WTC11 (cell line): ENCODE measurements around the gene FSD2. TPM values are rescaled to one million over a fixed set of nuclear protein-coding genes. Genes with fewer than 3 reads are reported as not detected.

Experiments used
- ATAC-seq: fragments of 200-7000 bp; cut with Tn5 transposase; 2 replicates; pipeline ENCODE4 v1.10.0; 2021; ENCODE audit warnings: mild to moderate bottlenecking, moderate library complexity
- CTCF ChIA-PET: fragments of 300-600 bp; sonication (Branson Sonifier 250); formaldehyde crosslinking; loops from one replicate; lab custom pipeline; 2021; ENCODE audit warnings: antibody characterized with exemption; lab: Charles Lee
- POLR2A ChIA-PET: fragments of 350-600 bp; sonication (Branson Sonifier 250); formaldehyde crosslinking; loops from one replicate; lab custom pipeline; 2021; ENCODE audit warnings: antibody characterized with exemption; lab: Charles Lee
- DNase-seq: peaks from one replicate; pipeline ENCODE4 v3.0.0; 2021; ENCODE audit warnings: low spot score
- H3K27ac Mint-ChIP-seq: 2 replicates; pipeline ENCODE4 v1.8.0; 2021; ENCODE audit warnings: mixed read lengths
- H3K27me3 Mint-ChIP-seq: 2 replicates; pipeline ENCODE4 v1.8.0; 2021; ENCODE audit warnings: low read depth, mild to moderate bottlenecking, moderate library complexity, mixed read lengths
- H3K36me3 Mint-ChIP-seq: 2 replicates; pipeline ENCODE4 v1.8.0; 2021; ENCODE audit warnings: mixed read lengths
- H3K4me1 Mint-ChIP-seq: 2 replicates; pipeline ENCODE4 v1.8.0; 2022; ENCODE audit warnings: mixed read lengths
- H3K4me3 Mint-ChIP-seq: 2 replicates; pipeline ENCODE4 v1.8.0; 2021; ENCODE audit warnings: mild to moderate bottlenecking, moderate library complexity, mixed read lengths
- H3K9me3 Mint-ChIP-seq: 2 replicates; pipeline ENCODE4 v1.8.0; 2021; ENCODE audit warnings: mixed read lengths
- ATF1 ChIP-seq: sonication (generic); formaldehyde crosslinking; IDR thresholded peaks from 2 replicates; pipeline ENCODE4 v1.8.1; 2023; ENCODE audit warnings: mild to moderate bottlenecking, moderate library complexity, missing genetic modification reagents
- ATF2 ChIP-seq: sonication (generic); formaldehyde crosslinking; IDR thresholded peaks from 2 replicates; pipeline ENCODE4 v1.8.1; 2022; ENCODE audit warnings: low read depth, missing genetic modification reagents, borderline replicate concordance
- CBFB ChIP-seq: sonication (generic); formaldehyde crosslinking; IDR thresholded peaks from 2 replicates; pipeline ENCODE4 v1.8.1; 2022; ENCODE audit warnings: mild to moderate bottlenecking, low read depth, missing genetic modification reagents
- EMX1 ChIP-seq: fragments of 250-450 bp; sonication (Bioruptor Pico); IDR thresholded peaks from 2 replicates; pipeline ENCODE4 v1.8.0; 2021; ENCODE audit warnings: mild to moderate bottlenecking
- FOXP1 ChIP-seq: sonication (generic); formaldehyde crosslinking; IDR thresholded peaks from 2 replicates; pipeline ENCODE4 v1.8.0; 2022; ENCODE audit warnings: missing genetic modification reagents, mild to moderate bottlenecking, moderate library complexity, borderline replicate concordance
- GABPB1 ChIP-seq: sonication (generic); formaldehyde crosslinking; IDR thresholded peaks from 2 replicates; pipeline ENCODE4 v1.8.1; 2023; ENCODE audit warnings: mild to moderate bottlenecking, missing genetic modification reagents
- MXD4 ChIP-seq: fragments of 250-450 bp; sonication (Bioruptor Pico); IDR thresholded peaks from 2 replicates; pipeline ENCODE4 v1.8.0; 2021; ENCODE audit warnings: mild to moderate bottlenecking, moderate library complexity, borderline replicate concordance
- PRRX2 ChIP-seq: fragments of 250-450 bp; sonication (Bioruptor Pico); IDR thresholded peaks from 2 replicates; pipeline ENCODE4 v1.8.0; 2021; ENCODE audit warnings: mild to moderate bottlenecking
- SMAD4 ChIP-seq: sonication (generic); formaldehyde crosslinking; IDR thresholded peaks from 2 replicates; pipeline ENCODE4 v1.8.0; 2022; ENCODE audit warnings: mild to moderate bottlenecking, missing genetic modification reagents
- STAT6 ChIP-seq: sonication (generic); formaldehyde crosslinking; conservative IDR thresholded peaks from 2 replicates; pipeline ENCODE4 v1.8.1; 2023; ENCODE audit warnings: mild to moderate bottlenecking, low read depth, missing genetic modification reagents, moderate library complexity
- ZNF423 ChIP-seq: fragments of 250-450 bp; sonication (Bioruptor Pico); IDR thresholded peaks from 2 replicates; pipeline ENCODE4 v2.1.2; 2022; ENCODE audit warnings: mild to moderate bottlenecking, moderate library complexity
- ZNF512 ChIP-seq: sonication (generic); formaldehyde crosslinking; IDR thresholded peaks from 2 replicates; pipeline ENCODE4 v1.8.1; 2022; ENCODE audit warnings: missing genetic modification reagents, borderline replicate concordance
- total RNA-seq: library from RNA; stranded (reverse); gene quantifications from 3 replicates; pipeline ENCODE4 v1.2.3, GENCODE V29; 2021
- TF ChIP-seq, protein P1 (sequence below): fragments of 250-450 bp; sonication (Bioruptor Pico); IDR thresholded peaks from 2 replicates; pipeline ENCODE4 v1.8.0; 2021; ENCODE audit warnings: mild to moderate bottlenecking
- TF ChIP-seq, protein P2 (sequence below): fragments of 250-450 bp; sonication (Bioruptor Pico); IDR thresholded peaks from 2 replicates; pipeline ENCODE4 v1.9.0; 2021; ENCODE audit warnings: mild to moderate bottlenecking
- TF ChIP-seq, protein P3 (sequence below): fragments of 200-600 bp; IDR thresholded peaks from 2 replicates; pipeline ENCODE4 v1.8.0; 2022; ENCODE audit warnings: antibody characterized with exemption
- TF ChIP-seq, protein P4 (sequence below): sonication (generic); formaldehyde crosslinking; IDR thresholded peaks from 2 replicates; pipeline ENCODE4 v1.8.0; 2023; ENCODE audit warnings: missing genetic modification reagents, mild to moderate bottlenecking, borderline replicate concordance
- TF ChIP-seq, protein P5 (sequence below): sonication (generic); formaldehyde crosslinking; IDR thresholded peaks from 2 replicates; pipeline ENCODE4 v1.8.1; 2023; ENCODE audit warnings: mild to moderate bottlenecking, missing genetic modification reagents, moderate library complexity

Gene FSD2
- total RNA-seq, 1 experiment from 2014 or later: not detected

DNA sequence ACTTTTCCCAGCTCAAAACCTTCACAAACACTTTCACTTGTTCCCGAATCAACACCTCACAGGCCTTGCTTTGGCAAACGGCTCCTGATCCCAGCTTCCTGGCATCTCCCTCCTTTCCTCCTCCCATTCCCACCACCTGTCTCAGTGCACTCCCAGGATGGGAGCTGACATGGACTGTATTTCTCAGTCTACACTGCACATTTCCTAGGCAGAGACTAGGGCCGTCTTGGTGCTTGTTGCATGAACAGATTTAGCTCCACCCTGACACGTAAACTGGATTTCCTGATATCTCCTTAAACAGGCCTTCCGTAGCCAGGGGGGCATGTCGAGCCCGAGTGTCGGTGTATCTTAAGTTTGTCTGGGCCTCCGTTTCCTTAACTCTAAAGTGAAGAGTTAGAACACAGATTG, 2.8 kb upstream of the FSD2 start:
- H3K4me3 Mint-ChIP-seq: peak overlapping the region; percentile 66; the same call in 1 of the 2 replicates
- ATAC-seq (no peak), DNase-seq (no peak)
- ChIA-PET CTCF (interaction anchor here (0.6 to 1.2 kb wide), 3 partner anchors 41 to 203 kb away, joined by 3 to 4 read pairs (median 4); partner anchors contain the start of gene C15orf40), POLR2A (no interaction called here)
- H3K36me3 Mint-ChIP-seq: no peaks in the 10 kb centered on the region
- H3K4me1 Mint-ChIP-seq: peaks cover 20% of the 10 kb centered on the region
- H3K27me3 Mint-ChIP-seq: peaks cover 7% of the 10 kb centered on the region
- H3K9me3 Mint-ChIP-seq: no peaks in the 10 kb centered on the region
- H3K27ac Mint-ChIP-seq: peak overlapping the region; percentile 46; the same call in 1 of the 2 replicates
- TF ChIP-seq MXD4 (CRISPR knock-in tag): no peak
- no peak for TF ChIP-seq FOXP1
- TF ChIP-seq STAT6 (CRISPR knock-in tag): no peak
- no peak for TF ChIP-seq PRRX2
- no peak for TF ChIP-seq ATF1 (CRISPR knock-in tag)
- no peak for TF ChIP-seq ZNF423 (CRISPR knock-in tag)
- no peak for TF ChIP-seq GABPB1
- TF ChIP-seq, protein P1, sequence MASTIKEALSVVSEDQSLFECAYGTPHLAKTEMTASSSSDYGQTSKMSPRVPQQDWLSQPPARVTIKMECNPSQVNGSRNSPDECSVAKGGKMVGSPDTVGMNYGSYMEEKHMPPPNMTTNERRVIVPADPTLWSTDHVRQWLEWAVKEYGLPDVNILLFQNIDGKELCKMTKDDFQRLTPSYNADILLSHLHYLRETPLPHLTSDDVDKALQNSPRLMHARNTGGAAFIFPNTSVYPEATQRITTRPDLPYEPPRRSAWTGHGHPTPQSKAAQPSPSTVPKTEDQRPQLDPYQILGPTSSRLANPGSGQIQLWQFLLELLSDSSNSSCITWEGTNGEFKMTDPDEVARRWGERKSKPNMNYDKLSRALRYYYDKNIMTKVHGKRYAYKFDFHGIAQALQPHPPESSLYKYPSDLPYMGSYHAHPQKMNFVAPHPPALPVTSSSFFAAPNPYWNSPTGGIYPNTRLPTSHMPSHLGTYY (CRISPR knock-in tag): no peak
- TF ChIP-seq, protein P2, sequence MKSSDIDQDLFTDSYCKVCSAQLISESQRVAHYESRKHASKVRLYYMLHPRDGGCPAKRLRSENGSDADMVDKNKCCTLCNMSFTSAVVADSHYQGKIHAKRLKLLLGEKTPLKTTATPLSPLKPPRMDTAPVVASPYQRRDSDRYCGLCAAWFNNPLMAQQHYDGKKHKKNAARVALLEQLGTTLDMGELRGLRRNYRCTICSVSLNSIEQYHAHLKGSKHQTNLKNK (CRISPR knock-in tag): no peak

GRCh38 chr15:82807920-82808633, 2.2 kb upstream of the FSD2 start:
- Mint-ChIP-seq H3K4me1 (peaks cover 20% of the 10 kb centered on the region), H3K4me3 (no peak overlapping the region), H3K27me3 (peaks cover 13% of the 10 kb centered on the region), H3K36me3 (no peaks in the 10 kb centered on the region), H3K9me3 (no peaks in the 10 kb centered on the region), H3K27ac (no peak overlapping the region)
- CTCF ChIA-PET: interaction anchor here (0.6 to 1.2 kb wide), 3 partner anchors 41 to 204 kb away, joined by 3 to 4 read pairs (median 4); partner anchors contain the start of gene C15orf40
- POLR2A ChIA-PET: no interaction called here
- DNase-seq (no peak), ATAC-seq (no peak)
- TF ChIP-seq EMX1: no peak
- TF ChIP-seq, protein P3, sequence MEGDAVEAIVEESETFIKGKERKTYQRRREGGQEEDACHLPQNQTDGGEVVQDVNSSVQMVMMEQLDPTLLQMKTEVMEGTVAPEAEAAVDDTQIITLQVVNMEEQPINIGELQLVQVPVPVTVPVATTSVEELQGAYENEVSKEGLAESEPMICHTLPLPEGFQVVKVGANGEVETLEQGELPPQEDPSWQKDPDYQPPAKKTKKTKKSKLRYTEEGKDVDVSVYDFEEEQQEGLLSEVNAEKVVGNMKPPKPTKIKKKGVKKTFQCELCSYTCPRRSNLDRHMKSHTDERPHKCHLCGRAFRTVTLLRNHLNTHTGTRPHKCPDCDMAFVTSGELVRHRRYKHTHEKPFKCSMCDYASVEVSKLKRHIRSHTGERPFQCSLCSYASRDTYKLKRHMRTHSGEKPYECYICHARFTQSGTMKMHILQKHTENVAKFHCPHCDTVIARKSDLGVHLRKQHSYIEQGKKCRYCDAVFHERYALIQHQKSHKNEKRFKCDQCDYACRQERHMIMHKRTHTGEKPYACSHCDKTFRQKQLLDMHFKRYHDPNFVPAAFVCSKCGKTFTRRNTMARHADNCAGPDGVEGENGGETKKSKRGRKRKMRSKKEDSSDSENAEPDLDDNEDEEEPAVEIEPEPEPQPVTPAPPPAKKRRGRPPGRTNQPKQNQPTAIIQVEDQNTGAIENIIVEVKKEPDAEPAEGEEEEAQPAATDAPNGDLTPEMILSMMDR: no peak
- TF ChIP-seq ZNF512 (CRISPR knock-in tag): no peak
- TF ChIP-seq, protein P4, sequence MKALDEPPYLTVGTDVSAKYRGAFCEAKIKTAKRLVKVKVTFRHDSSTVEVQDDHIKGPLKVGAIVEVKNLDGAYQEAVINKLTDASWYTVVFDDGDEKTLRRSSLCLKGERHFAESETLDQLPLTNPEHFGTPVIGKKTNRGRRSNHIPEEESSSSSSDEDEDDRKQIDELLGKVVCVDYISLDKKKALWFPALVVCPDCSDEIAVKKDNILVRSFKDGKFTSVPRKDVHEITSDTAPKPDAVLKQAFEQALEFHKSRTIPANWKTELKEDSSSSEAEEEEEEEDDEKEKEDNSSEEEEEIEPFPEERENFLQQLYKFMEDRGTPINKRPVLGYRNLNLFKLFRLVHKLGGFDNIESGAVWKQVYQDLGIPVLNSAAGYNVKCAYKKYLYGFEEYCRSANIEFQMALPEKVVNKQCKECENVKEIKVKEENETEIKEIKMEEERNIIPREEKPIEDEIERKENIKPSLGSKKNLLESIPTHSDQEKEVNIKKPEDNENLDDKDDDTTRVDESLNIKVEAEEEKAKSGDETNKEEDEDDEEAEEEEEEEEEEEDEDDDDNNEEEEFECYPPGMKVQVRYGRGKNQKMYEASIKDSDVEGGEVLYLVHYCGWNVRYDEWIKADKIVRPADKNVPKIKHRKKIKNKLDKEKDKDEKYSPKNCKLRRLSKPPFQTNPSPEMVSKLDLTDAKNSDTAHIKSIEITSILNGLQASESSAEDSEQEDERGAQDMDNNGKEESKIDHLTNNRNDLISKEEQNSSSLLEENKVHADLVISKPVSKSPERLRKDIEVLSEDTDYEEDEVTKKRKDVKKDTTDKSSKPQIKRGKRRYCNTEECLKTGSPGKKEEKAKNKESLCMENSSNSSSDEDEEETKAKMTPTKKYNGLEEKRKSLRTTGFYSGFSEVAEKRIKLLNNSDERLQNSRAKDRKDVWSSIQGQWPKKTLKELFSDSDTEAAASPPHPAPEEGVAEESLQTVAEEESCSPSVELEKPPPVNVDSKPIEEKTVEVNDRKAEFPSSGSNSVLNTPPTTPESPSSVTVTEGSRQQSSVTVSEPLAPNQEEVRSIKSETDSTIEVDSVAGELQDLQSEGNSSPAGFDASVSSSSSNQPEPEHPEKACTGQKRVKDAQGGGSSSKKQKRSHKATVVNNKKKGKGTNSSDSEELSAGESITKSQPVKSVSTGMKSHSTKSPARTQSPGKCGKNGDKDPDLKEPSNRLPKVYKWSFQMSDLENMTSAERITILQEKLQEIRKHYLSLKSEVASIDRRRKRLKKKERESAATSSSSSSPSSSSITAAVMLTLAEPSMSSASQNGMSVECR (CRISPR knock-in tag): no peak
- TF ChIP-seq ATF2 (CRISPR knock-in tag): no peak
- no peak for TF ChIP-seq CBFB (CRISPR knock-in tag)
- no peak for TF ChIP-seq SMAD4 (CRISPR knock-in tag)
- TF ChIP-seq, protein P5, sequence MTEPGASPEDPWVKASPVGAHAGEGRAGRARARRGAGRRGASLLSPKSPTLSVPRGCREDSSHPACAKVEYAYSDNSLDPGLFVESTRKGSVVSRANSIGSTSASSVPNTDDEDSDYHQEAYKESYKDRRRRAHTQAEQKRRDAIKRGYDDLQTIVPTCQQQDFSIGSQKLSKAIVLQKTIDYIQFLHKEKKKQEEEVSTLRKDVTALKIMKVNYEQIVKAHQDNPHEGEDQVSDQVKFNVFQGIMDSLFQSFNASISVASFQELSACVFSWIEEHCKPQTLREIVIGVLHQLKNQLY (CRISPR knock-in tag): no peak
